CD1c-positive myeloid dendritic cell (primary cell): ENCODE data around the gene HCN1.
"Not testable (repeated sequence)": the region's sequence is repeated elsewhere in the genome, so short reads cannot be mapped to it uniquely, and the experiment has no call there.

Source experiments
- DNase-seq: peaks from one replicate; pipeline ENCODE4 v3.0.0-alpha.2; 2016; ENCODE audit errors: extremely low spot score

The HCN1 gene

GRCh38 chr5:45417285-45417998 lies 278.7 kb downstream of the HCN1 start:
- DNase-seq, result no peak

- DNase-seq, result no peak
Measured at GRCh38 chr5:45414620-45415573, 281.3 kb downstream of the HCN1 start.

- DNase-seq, result no peak
Measured at GRCh38 chr5:45411971-45412612, 284.1 kb downstream of the HCN1 start.

GRCh38 chr5:45410304-45410995 lies 285.7 kb downstream of the HCN1 start:
- DNase-seq, result no peak

- DNase-seq, result no peak
Measured at GRCh38 chr5:45408067-45408466, 288.1 kb downstream of the HCN1 start.

- no peak for DNase-seq
Measured at GRCh38 chr5:45402804-45403455, 293.2 kb downstream of the HCN1 start.

- DNase-seq, result no peak
Measured at GRCh38 chr5:45399041-45399440, 297.1 kb downstream of the HCN1 start.

GRCh38 chr5:45385321-45386058 lies 310.7 kb downstream of the HCN1 start:
- DNase-seq, result no peak

- no peak for DNase-seq
Measured at GRCh38 chr5:45383985-45384384, 312.2 kb downstream of the HCN1 start.

- no peak for DNase-seq
Measured at GRCh38 chr5:45382583-45382982, 313.6 kb downstream of the HCN1 start.

GRCh38 chr5:45376417-45376816 lies 319.8 kb downstream of the HCN1 start:
- no peak for DNase-seq

GRCh38 chr5:45372629-45373028 lies 323.6 kb downstream of the HCN1 start:
- DNase-seq, result no peak

- DNase-seq, result not testable (repeated sequence)
Measured at GRCh38 chr5:45371423-45371822, 324.8 kb downstream of the HCN1 start.

GRCh38 chr5:45355189-45355992 lies 340.8 kb downstream of the HCN1 start:
- DNase-seq, result no peak

GRCh38 chr5:45336464-45336863 lies 359.7 kb downstream of the HCN1 start:
- DNase-seq, result no peak

- no peak for DNase-seq
Measured at GRCh38 chr5:45335978-45336377, 360.2 kb downstream of the HCN1 start.

GRCh38 chr5:45335346-45335745 lies 360.8 kb downstream of the HCN1 start:
- no peak for DNase-seq

GRCh38 chr5:45334939-45335338 lies 361.2 kb downstream of the HCN1 start:
- no peak for DNase-seq

- not testable (repeated sequence) for DNase-seq
Measured at GRCh38 chr5:45312627-45313026, 383.6 kb downstream of the HCN1 start.

- DNase-seq, result no peak
Measured at GRCh38 chr5:45295231-45295630, 400.9 kb downstream of the HCN1 start.
